HCEC 1CT (cell line): Measurements from ENCODE around the gene SPIRE1.
"Not testable (repeated sequence)": the region's sequence is repeated elsewhere in the genome, so short reads cannot be mapped to it uniquely, and the experiment has no call there.

Experiments
- DNase-seq: peaks from one replicate; pipeline ENCODE4 v3.0.0-alpha.2; 2017

Gene SPIRE1

DNA sequence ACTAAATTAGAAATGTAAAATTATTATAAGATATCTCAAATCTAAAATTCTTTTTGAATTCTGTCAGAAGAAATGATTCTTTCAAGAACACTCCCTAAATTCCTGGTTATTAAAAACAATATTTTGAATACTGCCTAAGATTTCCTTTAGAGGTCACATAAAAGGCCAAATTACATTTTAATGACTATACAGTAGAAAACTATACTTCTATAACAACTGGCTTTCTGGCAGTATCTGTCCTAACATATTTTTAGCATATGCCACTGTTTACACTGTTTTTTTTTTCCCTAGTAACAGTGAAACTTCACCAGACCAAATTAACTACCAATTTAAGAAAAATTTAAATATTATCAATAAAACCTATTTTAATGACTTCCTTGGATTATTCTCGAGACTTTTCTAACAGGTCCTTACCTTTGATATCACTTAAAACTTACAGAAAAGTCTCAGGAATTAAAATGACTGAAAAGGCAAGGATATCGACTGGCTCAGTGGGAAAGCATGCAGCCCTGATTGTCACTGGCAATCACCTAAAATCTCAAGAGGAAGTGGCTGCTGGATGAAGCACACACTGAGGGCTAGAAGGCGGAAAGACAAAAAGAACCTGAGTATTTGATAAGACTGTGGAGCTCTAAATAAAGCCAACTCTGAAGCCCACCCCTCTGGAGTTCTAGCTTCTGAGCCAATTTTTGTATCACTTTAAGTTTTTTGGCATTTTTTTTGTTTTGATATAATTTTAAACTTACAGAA, 59.6 kb downstream of the SPIRE1 start:
- DNase-seq = peak; percentile 63

DNA sequence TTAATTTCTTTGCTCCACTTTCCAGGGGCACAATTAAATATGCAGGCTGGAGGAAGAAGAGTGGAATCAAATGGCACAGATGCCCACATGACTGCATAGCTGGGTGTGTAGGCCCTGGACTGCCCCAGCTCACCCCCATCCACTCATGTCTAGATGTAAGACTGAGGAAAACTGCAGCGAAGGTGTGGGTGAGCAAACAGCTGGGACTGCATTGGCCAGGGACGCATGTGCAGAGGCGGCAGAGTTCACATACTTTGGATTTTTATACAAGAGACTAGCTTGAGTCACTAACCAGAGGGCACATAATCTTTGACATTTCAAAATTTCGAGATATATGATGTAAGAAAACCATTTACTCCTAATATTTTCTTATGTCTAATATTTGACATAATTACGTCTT, 60.1 kb downstream of the SPIRE1 start:
- DNase-seq = peak; percentile 95

DNA sequence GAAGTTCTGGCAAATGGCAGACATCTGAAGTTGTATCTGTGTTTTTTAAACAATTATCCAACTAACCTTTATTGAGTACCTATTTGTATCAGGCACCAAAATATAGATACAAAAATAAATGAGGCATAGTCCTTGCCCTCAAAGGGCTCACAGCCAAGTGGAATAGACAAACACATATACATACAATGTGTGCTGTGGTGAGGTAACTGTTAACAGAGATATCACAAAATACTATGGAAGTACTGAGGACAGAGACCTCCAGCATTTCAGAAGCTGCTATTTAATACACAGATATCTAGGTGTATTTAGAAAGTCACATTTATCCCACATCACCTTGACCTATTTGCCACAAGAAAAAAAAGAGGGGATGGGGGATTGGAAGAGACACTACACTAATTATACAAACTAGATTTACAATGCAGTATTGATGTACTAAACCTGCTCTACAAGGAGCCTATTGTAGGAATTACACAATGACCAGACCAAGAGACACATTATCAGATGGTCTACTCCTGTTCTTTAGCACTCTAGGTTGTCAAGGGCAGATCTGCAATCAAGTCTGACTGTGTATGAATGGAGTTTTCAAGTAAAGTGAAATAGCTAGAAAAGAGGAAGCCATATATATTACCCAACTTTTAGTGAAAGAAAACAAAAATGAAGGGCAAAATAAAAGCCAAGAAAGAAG, 62.2 kb downstream of the SPIRE1 start:
- no peak for DNase-seq

- no peak for DNase-seq
These were observed 64.0 kb downstream of the SPIRE1 start for GRCh38 chr18:12593866-12594265.

- DNase-seq = no peak
These were observed 65.2 kb downstream of the SPIRE1 start for GRCh38 chr18:12592597-12593127.

GRCh38 chr18:12589448-12589847, 68.5 kb downstream of the SPIRE1 start:
- no peak for DNase-seq

DNA sequence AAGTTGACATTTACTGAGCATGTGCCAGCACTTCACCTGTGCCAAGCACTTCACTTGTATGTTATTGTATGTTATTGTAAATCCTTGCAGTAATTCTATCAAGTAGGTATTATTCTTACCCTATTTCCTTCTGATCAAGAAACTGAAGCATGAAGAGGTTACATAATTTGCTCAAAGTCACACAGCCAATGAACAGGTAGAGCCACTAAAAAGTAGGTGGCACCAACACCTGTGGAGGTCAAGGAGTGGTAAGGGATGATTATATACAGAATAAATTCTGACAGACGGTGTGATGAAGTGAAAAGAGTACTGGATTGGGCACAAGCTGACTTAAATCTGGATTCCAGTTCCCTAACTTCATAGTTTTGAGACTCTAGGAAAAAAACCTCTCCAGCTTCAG, 71.0 kb downstream of the SPIRE1 start:
- DNase-seq = no peak

- DNase-seq = no peak
These were observed 72.7 kb downstream of the SPIRE1 start for GRCh38 chr18:12585218-12585617.

GRCh38 chr18:12580630-12581342, 77.1 kb downstream of the SPIRE1 start:
- DNase-seq = no peak

- no peak for DNase-seq
These were observed 78.1 kb downstream of the SPIRE1 start for GRCh38 chr18:12579775-12580174.

GRCh38 chr18:12577848-12578247, 80.1 kb downstream of the SPIRE1 start:
- DNase-seq = no peak

GRCh38 chr18:12574494-12575185, 83.3 kb downstream of the SPIRE1 start:
- DNase-seq = no peak

GRCh38 chr18:12571630-12572029, 86.3 kb downstream of the SPIRE1 start:
- DNase-seq = no peak

DNA sequence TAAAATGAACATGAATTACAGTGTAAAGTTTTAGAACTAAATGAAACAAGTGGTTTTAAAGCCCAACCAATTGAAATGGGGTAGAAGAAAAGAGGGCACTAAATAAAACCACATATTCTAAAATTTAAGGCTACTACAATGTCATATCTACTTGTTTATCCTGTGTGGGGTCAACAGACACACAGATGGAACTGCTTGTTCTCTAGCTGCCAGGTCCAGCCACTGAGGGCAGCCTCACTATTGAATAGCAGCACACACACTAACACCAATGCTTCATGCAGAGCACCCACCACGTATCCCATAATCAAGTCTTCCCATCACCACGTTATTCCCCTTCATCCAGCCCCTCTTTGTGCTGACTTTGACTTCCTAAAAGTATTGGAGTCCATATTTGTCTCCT, 88.1 kb downstream of the SPIRE1 start:
- no peak for DNase-seq

- no peak for DNase-seq
These were observed 90.1 kb downstream of the SPIRE1 start for GRCh38 chr18:12567849-12568248.

DNA sequence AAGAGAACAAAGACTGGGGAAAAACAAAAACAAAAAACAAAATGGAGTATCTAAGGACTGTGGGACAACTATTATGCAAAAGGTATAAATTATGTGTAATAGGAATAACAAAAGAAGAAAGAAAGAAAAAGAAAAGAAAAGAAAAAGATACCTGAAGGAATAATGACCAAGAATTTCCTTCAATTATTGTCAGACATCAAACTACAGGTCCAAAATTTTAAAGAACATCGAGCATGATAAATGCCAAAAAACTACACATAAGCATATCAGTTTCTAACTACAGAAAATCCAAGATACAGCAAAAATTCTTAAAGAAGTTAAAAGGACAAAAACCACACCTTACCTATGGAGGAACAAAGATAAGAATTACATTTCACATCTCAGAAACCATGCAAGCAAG, 93.0 kb downstream of the SPIRE1 start:
- no peak for DNase-seq

DNA sequence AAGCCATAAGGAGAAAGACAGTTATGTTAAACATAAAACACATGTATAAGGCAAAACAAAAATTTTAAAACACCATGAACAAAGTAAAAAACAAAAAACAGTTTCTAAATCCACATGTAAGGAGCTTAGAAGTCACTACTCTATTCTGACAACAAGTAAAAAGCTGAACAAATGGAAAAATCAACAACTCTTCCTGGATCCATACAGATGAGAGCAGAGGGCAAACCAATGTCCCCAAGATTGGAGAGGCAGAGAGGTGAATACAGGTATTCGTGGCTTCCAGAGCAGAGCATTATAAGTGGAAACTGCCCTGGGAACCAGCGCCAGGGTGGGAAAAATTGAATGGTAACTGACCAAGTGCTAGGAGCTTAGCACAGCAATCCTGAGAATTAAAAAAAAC, 93.5 kb downstream of the SPIRE1 start:
- no peak for DNase-seq

GRCh38 chr18:12560600-12560999, 97.3 kb downstream of the SPIRE1 start:
- DNase-seq = not testable (repeated sequence)

- DNase-seq = no peak
These were observed 98.6 kb downstream of the SPIRE1 start for GRCh38 chr18:12559319-12559718.

GRCh38 chr18:12556946-12557806, 100.7 kb downstream of the SPIRE1 start:
- DNase-seq = no peak

GRCh38 chr18:12554796-12555388, 103.0 kb downstream of the SPIRE1 start:
- DNase-seq = no peak

- DNase-seq = no peak
These were observed 105.0 kb downstream of the SPIRE1 start for GRCh38 chr18:12552879-12553242.
